Panc1 (cell line): Measurements from ENCODE around the gene SCN10A. TPM values are rescaled to one million over a fixed set of nuclear protein-coding genes. Genes with fewer than 3 reads are reported as not detected.

Experiments used
- ATAC-seq: fragments of 200-7000 bp; cut with Tn5 transposase; 2 replicates; pipeline ENCODE4 v1.9.1; 2020; ENCODE audit warnings: mild to moderate bottlenecking, moderate library complexity
- BruUV-seq: library from RNA; stranded (reverse); fragments of 400-500 nt; replicated peaks from 2 replicates; lab custom pipeline; 2021; lab: Mats Ljungman, UMichigan
- CTCF ChIA-PET: fragments of 300-600 bp; sonication (Branson Sonifier 250); formaldehyde crosslinking; loops from one replicate; lab custom pipeline; 2022; ENCODE audit warnings: antibody characterized with exemption; lab: Charles Lee
- POLR2A ChIA-PET: fragments of 300-600 bp; sonication (Branson Sonifier 250); formaldehyde crosslinking; loops from one replicate; lab custom pipeline; 2022; ENCODE audit warnings: antibody characterized with exemption; lab: Charles Lee
- DNase-seq: peaks from one replicate; pipeline ENCODE4 v3.0.0-alpha.2; 2010; ENCODE audit warnings: low read depth, low spot score
- H3K27ac ChIP-seq: 2 replicates; pipeline ENCODE4 v1.5.1; 2011; ENCODE audit warnings: mild to moderate bottlenecking, low read length, inconsistent platforms
- H3K27me3 ChIP-seq: fragments of 200-500 bp; sonication (Bioruptor generic); 2 replicates; pipeline ENCODE4 v1.6.0; 2014; ENCODE audit warnings: low read length, inconsistent platforms; ENCODE audit not compliant: control insufficient read depth, insufficient read depth
- H3K36me3 ChIP-seq: fragments of 200-500 bp; sonication (Bioruptor generic); 2 replicates; pipeline ENCODE4 v1.5.1; 2014; ENCODE audit warnings: inconsistent platforms, mild to moderate bottlenecking, low read length, moderate library complexity; ENCODE audit not compliant: control insufficient read depth, insufficient read depth
- H3K4me1 ChIP-seq: 2 replicates; pipeline ENCODE4 v1.5.1; 2011; ENCODE audit warnings: inconsistent platforms, mild to moderate bottlenecking, low read length, moderate library complexity; ENCODE audit not compliant: control insufficient read depth, insufficient read depth
- H3K4me3 ChIP-seq, 2 experiments: 2 replicates each; pipeline ENCODE4 v1.5.1; 2011 to 2012; ENCODE audit warnings: low read depth in 2 of 2, low read length in 2 of 2, mild to moderate bottlenecking in 2 of 2, inconsistent platforms in 1 of 2, moderate library complexity in 1 of 2
- H3K9me3 ChIP-seq: fragments of 200-500 bp; sonication (Bioruptor generic); 2 replicates; pipeline ENCODE4 v1.5.1; 2014; ENCODE audit warnings: low read depth, mild to moderate bottlenecking, inconsistent platforms, low read length, moderate library complexity; ENCODE audit not compliant: control insufficient read depth, insufficient read depth
- CTCF ChIP-seq: fragments of 450-650 bp; IDR thresholded peaks from 2 replicates; pipeline ENCODE4 v1.5.1; 2017; ENCODE audit warnings: mild to moderate bottlenecking
- POLR2AphosphoS5 ChIP-seq: IDR thresholded peaks from 2 replicates; pipeline ENCODE4 v1.6.1; 2012; ENCODE audit warnings: mild to moderate bottlenecking, low read depth, low read length, moderate library complexity
- REST ChIP-seq, 2 experiments: IDR thresholded peaks; 2 replicates each; pipeline ENCODE4 v1.6.1; 2011 to 2012; ENCODE audit warnings: low read depth in 2 of 2, control low read depth in 1 of 2, low read length in 1 of 2, mild to moderate bottlenecking in 1 of 2, moderate library complexity in 1 of 2; ENCODE audit not compliant: insufficient read depth in 1 of 2
- SIN3A ChIP-seq: IDR thresholded peaks from 2 replicates; pipeline ENCODE4 v1.6.1; 2012; ENCODE audit warnings: low read depth, mild to moderate bottlenecking, low read length, moderate library complexity, borderline replicate concordance; ENCODE audit not compliant: insufficient read depth
- TCF7L2 ChIP-seq: IDR thresholded peaks from 2 replicates; pipeline ENCODE4 v1.6.1; 2011; ENCODE audit warnings: mild to moderate bottlenecking, low read depth, low read length, inconsistent platforms
- in situ Hi-C: cut with HindIII; loops from 2 replicates; pipeline ENCODE4 v1.10.0; 2016; ENCODE audit warnings: low sequenced_read_pairs, low pct_unique_long_range_greater_than_20kb
- intact Hi-C: fragments of 100-400 bp; cut with micrococcal nuclease; formaldehyde crosslinking; loops from one replicate; pipeline ENCODE4 v1.10.0; 2022; ENCODE audit not compliant: unreplicated experiment
- total RNA-seq: library from RNA; stranded (reverse); gene quantifications from one replicate; pipeline ENCODE4 v1.2.1, GENCODE V29; 2021; ENCODE audit not compliant: unreplicated experiment

SCN10A gene
- total RNA-seq, 1 experiment from 2014 or later: not detected

GRCh38 chr3:38763569-38763968, 52.4 kb downstream of the SCN10A start:
- no peak for TF ChIP-seq SIN3A
- no peak for TF ChIP-seq TCF7L2
- no peak for TF ChIP-seq REST (IDR thresholded peaks at IDR 0.05; ENCODE audit: insufficient read depth in 1 of 2, low read depth in 2 of 2, low read length in 1 of 2)
- TF ChIP-seq POLR2AphosphoS5: no peak
- no peak for TF ChIP-seq CTCF
- Histone ChIP-seq H3K27ac (no peak overlapping the region), H3K36me3 (no peaks in the 10 kb centered on the region), H3K9me3 (no peaks in the 10 kb centered on the region), H3K4me3 (no peak overlapping the region), H3K27me3 (no peaks in the 10 kb centered on the region), H3K4me1 (no peaks in the 10 kb centered on the region)
- in situ Hi-C loops (no loop called here), intact Hi-C loops (no loop called here)
- ChIA-PET POLR2A (no interaction called here), CTCF (no interaction called here)
- ATAC-seq (no peak), DNase-seq (no peak)
- BruUV-seq: no TSS peak

- Histone ChIP-seq H3K27me3 (no peaks in the 10 kb centered on the region; the same call in 1 of the 2 replicates), H3K4me3 (no peak overlapping the region), H3K27ac (no peak overlapping the region), H3K9me3 (no peaks in the 10 kb centered on the region), H3K4me1 (no peaks in the 10 kb centered on the region), H3K36me3 (no peaks in the 10 kb centered on the region)
- ATAC-seq (no peak), DNase-seq (no peak)
- CTCF ChIA-PET: no interaction called here
- intact Hi-C loops: no loop called here
- no peak for TF ChIP-seq POLR2AphosphoS5
- no peak for TF ChIP-seq SIN3A
- no peak for TF ChIP-seq REST (IDR thresholded peaks at IDR 0.05; ENCODE audit: insufficient read depth in 1 of 2, low read depth in 2 of 2, low read length in 1 of 2)
- no peak for TF ChIP-seq TCF7L2
- TF ChIP-seq CTCF: no peak
- BruUV-seq: no TSS peak
- POLR2A ChIA-PET: no interaction called here
- in situ Hi-C loops: no loop called here
Observed at GRCh38 chr3:38758557-38758956, 57.5 kb downstream of the SCN10A start.
